ENCODE measurements around the gene PPM1L.

Gene PPM1L

DNA sequence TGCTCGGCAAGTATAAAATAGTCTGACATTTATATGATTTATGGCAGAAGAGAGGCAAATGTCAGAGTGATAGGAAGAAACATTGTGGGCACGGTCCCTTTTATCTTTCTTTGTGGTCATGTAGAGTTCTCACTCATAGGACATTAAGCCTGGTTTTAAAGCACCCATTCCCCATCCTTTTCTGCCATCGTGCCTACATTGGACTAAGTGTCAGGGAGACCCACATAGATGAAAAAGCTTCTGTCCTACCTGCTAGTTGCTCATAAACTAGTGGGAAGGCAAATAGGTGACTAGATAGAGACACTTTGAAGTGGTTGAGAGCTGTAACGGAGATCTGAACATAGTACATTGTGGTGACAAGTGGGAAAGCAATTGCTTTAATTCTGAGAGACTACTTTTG is 193.4 kb downstream of the PPM1L start:
- no peak for ATAC-seq
- TF ChIP-seq, protein P1, sequence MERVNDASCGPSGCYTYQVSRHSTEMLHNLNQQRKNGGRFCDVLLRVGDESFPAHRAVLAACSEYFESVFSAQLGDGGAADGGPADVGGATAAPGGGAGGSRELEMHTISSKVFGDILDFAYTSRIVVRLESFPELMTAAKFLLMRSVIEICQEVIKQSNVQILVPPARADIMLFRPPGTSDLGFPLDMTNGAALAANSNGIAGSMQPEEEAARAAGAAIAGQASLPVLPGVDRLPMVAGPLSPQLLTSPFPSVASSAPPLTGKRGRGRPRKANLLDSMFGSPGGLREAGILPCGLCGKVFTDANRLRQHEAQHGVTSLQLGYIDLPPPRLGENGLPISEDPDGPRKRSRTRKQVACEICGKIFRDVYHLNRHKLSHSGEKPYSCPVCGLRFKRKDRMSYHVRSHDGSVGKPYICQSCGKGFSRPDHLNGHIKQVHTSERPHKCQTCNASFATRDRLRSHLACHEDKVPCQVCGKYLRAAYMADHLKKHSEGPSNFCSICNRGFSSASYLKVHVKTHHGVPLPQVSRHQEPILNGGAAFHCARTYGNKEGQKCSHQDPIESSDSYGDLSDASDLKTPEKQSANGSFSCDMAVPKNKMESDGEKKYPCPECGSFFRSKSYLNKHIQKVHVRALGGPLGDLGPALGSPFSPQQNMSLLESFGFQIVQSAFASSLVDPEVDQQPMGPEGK (CRISPR knock-in tag; IDR thresholded peaks at IDR 0.05; ENCODE audit: borderline replicate concordance): no peak
- TF ChIP-seq, protein P2, sequence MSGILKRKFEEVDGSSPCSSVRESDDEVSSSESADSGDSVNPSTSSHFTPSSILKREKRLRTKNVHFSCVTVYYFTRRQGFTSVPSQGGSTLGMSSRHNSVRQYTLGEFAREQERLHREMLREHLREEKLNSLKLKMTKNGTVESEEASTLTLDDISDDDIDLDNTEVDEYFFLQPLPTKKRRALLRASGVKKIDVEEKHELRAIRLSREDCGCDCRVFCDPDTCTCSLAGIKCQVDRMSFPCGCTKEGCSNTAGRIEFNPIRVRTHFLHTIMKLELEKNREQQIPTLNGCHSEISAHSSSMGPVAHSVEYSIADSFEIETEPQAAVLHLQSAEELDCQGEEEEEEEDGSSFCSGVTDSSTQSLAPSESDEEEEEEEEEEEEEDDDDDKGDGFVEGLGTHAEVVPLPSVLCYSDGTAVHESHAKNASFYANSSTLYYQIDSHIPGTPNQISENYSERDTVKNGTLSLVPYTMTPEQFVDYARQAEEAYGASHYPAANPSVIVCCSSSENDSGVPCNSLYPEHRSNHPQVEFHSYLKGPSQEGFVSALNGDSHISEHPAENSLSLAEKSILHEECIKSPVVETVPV (CRISPR knock-in tag; IDR thresholded peaks at IDR 0.05): no peak
- no peak for TF ChIP-seq ARNTL (CRISPR knock-in tag; IDR thresholded peaks at IDR 0.05; ENCODE audit: borderline replicate concordance, low read depth)
- TF ChIP-seq ZNF70 (CRISPR knock-in tag; IDR thresholded peaks at IDR 0.05): no peak
- no peak for TF ChIP-seq SNAI2 (CRISPR knock-in tag; IDR thresholded peaks at IDR 0.05)
- TF ChIP-seq GLIS3 (CRISPR knock-in tag; IDR thresholded peaks at IDR 0.05): no peak
- TF ChIP-seq CSDC2 (CRISPR knock-in tag; IDR thresholded peaks at IDR 0.05): no peak
- no peak for TF ChIP-seq TCF4 (CRISPR knock-in tag; IDR thresholded peaks at IDR 0.05; ENCODE audit: borderline replicate concordance)
- no peak for TF ChIP-seq TOX (CRISPR knock-in tag; IDR thresholded peaks at IDR 0.05; ENCODE audit: borderline replicate concordance)
- TF ChIP-seq ZNF8 (CRISPR knock-in tag; IDR thresholded peaks at IDR 0.05): no peak
- no peak for TF ChIP-seq ZNF565 (CRISPR knock-in tag; conservative IDR thresholded peaks at IDR 0.05; ENCODE audit: low read depth)
- TF ChIP-seq OSR1 (CRISPR knock-in tag; IDR thresholded peaks at IDR 0.05): no peak
- TF ChIP-seq ESRRG (CRISPR knock-in tag; IDR thresholded peaks at IDR 0.05): no peak
- TF ChIP-seq ZFP3 (CRISPR knock-in tag; IDR thresholded peaks at IDR 0.05): no peak
- no peak for TF ChIP-seq PPARA (CRISPR knock-in tag; IDR thresholded peaks at IDR 0.05; ENCODE audit: borderline replicate concordance)
- TF ChIP-seq POU6F1 (CRISPR knock-in tag; IDR thresholded peaks at IDR 0.05; ENCODE audit: borderline replicate concordance, low read depth): no peak
- no peak for TF ChIP-seq ZC3H10 (CRISPR knock-in tag; IDR thresholded peaks at IDR 0.05)
- no peak for TF ChIP-seq ISL1 (CRISPR knock-in tag; IDR thresholded peaks at IDR 0.05)
- no peak for TF ChIP-seq RARB (CRISPR knock-in tag; IDR thresholded peaks at IDR 0.05)

- no peak for ATAC-seq
- TF ChIP-seq POU6F1 (CRISPR knock-in tag; IDR thresholded peaks at IDR 0.05; ENCODE audit: borderline replicate concordance, low read depth): no peak
- TF ChIP-seq ZNF565 (CRISPR knock-in tag; conservative IDR thresholded peaks at IDR 0.05; ENCODE audit: low read depth): no peak
- TF ChIP-seq GLIS3 (CRISPR knock-in tag; IDR thresholded peaks at IDR 0.05): no peak
- TF ChIP-seq, protein P3, sequence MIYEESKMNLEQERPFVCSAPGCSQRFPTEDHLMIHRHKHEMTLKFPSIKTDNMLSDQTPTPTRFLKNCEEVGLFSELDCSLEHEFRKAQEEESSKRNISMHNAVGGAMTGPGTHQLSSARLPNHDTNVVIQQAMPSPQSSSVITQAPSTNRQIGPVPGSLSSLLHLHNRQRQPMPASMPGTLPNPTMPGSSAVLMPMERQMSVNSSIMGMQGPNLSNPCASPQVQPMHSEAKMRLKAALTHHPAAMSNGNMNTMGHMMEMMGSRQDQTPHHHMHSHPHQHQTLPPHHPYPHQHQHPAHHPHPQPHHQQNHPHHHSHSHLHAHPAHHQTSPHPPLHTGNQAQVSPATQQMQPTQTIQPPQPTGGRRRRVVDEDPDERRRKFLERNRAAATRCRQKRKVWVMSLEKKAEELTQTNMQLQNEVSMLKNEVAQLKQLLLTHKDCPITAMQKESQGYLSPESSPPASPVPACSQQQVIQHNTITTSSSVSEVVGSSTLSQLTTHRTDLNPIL (CRISPR knock-in tag; IDR thresholded peaks at IDR 0.05; ENCODE audit: low read depth): no peak
- no peak for TF ChIP-seq RARB (CRISPR knock-in tag; IDR thresholded peaks at IDR 0.05)
- no peak for TF ChIP-seq SNAI2 (CRISPR knock-in tag; IDR thresholded peaks at IDR 0.05)
- TF ChIP-seq, protein P1 (CRISPR knock-in tag; IDR thresholded peaks at IDR 0.05; ENCODE audit: borderline replicate concordance): no peak
- TF ChIP-seq ZFP30 (CRISPR knock-in tag; IDR thresholded peaks at IDR 0.05): no peak
- no peak for TF ChIP-seq ZNF8 (CRISPR knock-in tag; IDR thresholded peaks at IDR 0.05)
- no peak for TF ChIP-seq TCF4 (CRISPR knock-in tag; IDR thresholded peaks at IDR 0.05; ENCODE audit: borderline replicate concordance)
- TF ChIP-seq, protein P4, sequence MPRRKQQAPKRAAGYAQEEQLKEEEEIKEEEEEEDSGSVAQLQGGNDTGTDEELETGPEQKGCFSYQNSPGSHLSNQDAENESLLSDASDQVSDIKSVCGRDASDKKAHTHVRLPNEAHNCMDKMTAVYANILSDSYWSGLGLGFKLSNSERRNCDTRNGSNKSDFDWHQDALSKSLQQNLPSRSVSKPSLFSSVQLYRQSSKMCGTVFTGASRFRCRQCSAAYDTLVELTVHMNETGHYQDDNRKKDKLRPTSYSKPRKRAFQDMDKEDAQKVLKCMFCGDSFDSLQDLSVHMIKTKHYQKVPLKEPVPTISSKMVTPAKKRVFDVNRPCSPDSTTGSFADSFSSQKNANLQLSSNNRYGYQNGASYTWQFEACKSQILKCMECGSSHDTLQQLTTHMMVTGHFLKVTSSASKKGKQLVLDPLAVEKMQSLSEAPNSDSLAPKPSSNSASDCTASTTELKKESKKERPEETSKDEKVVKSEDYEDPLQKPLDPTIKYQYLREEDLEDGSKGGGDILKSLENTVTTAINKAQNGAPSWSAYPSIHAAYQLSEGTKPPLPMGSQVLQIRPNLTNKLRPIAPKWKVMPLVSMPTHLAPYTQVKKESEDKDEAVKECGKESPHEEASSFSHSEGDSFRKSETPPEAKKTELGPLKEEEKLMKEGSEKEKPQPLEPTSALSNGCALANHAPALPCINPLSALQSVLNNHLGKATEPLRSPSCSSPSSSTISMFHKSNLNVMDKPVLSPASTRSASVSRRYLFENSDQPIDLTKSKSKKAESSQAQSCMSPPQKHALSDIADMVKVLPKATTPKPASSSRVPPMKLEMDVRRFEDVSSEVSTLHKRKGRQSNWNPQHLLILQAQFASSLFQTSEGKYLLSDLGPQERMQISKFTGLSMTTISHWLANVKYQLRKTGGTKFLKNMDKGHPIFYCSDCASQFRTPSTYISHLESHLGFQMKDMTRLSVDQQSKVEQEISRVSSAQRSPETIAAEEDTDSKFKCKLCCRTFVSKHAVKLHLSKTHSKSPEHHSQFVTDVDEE (CRISPR knock-in tag; IDR thresholded peaks at IDR 0.05): no peak
- TF ChIP-seq ZC3H10 (CRISPR knock-in tag; IDR thresholded peaks at IDR 0.05): no peak
- no peak for TF ChIP-seq PPARA (CRISPR knock-in tag; IDR thresholded peaks at IDR 0.05; ENCODE audit: borderline replicate concordance)
- no peak for TF ChIP-seq TOX (CRISPR knock-in tag; IDR thresholded peaks at IDR 0.05; ENCODE audit: borderline replicate concordance)
- no peak for TF ChIP-seq BACH2 (CRISPR knock-in tag; IDR thresholded peaks at IDR 0.05; ENCODE audit: borderline replicate concordance)
- TF ChIP-seq, protein P2 (CRISPR knock-in tag; IDR thresholded peaks at IDR 0.05): no peak
Measured at GRCh38 chr3:160950542-160950941, 194.5 kb downstream of the PPM1L start.

Data from SK-N-SH treated with all-trans-retinoic acid at 6 μM for 48 hours (cell line).